ENCODE data around the gene ANKK1. TPM values are rescaled to one million over a fixed set of nuclear protein-coding genes. Genes with fewer than 3 reads are reported as not detected.
A peak's percentile ranks its signal among the peaks of the same experiment; 100 is the strongest.

The ANKK1 gene
- total and polyA plus RNA-seq, 2 of the 8 experiments (the other 6 are each of a cell fraction or from before 2014, with no cell fraction given), result 0.11 TPM; not detected in 1

DNA sequence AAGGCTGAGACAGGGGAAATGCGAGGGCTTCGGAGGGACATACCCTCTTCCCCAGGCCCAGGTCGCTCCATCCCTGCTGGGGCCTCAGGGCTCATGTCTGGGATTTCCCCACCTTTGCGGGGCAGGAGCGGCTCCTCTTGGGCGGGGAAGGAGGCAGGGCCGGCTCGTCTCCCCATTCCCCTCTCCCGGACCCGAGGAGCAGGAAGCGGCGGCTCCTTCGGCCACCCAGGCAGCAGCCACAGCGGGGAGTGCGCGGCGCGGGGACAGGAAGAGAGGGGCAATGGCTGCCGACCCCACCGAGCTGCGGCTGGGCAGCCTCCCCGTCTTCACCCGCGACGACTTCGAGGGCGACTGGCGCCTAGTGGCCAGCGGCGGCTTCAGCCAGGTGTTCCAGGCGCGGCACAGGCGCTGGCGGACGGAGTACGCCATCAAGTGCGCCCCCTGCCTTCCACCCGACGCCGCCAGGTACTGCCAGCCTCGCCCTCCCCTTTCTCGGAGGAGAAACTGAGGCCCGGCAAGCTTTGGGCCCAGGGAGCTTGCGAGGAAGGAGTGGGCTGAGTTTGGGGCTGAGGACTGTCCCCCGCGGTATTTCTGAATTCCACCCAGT, at the start of gene ANKK1 (continued):
- TF ChIP-seq EP300 (IDR thresholded peaks at IDR 0.05; ENCODE audit: borderline replicate concordance in 1 of 2, low read depth in 2 of 2, low read length in 2 of 2) (0 out of 3 replicates have a peak, but pooled peaks of 1 of the 2 experiments have one; percentile 50), RNF2 (IDR thresholded peaks at IDR 0.05; ENCODE audit: borderline replicate concordance, low read depth, low read length, missing control alignments, poor library complexity, severe bottlenecking) (no peak), YY1 (IDR thresholded peaks at IDR 0.05; ENCODE audit: low read depth, low read length) (peak; percentile 93), EGR1 (IDR thresholded peaks at IDR 0.05; ENCODE audit: borderline replicate concordance, low read depth, low read length) (no peak), ZNF274 (IDR thresholded peaks at IDR 0.05; ENCODE audit: borderline replicate concordance, extremely low read depth, low read length) (no peak), CHD1 (IDR thresholded peaks at IDR 0.05; ENCODE audit: low read depth, low read length) (no peak), TAF7 (optimal IDR thresholded peaks at IDR 0.05; ENCODE audit: borderline replicate concordance, low read depth, low read length) (peak; percentile 49), BCL11A (IDR thresholded peaks at IDR 0.05; ENCODE audit: low read depth in 2 of 2, low read length in 2 of 2) (no peak), PHF8 (conservative IDR thresholded peaks at IDR 0.05; ENCODE audit: low read depth, low read length) (peak; percentile 73), KDM5A (IDR thresholded peaks at IDR 0.05; ENCODE audit: low read length) (no peak), CBX8 (IDR thresholded peaks at IDR 0.05; ENCODE audit: borderline replicate concordance, low read depth, low read length) (no peak), NRF1 (IDR thresholded peaks at IDR 0.05; ENCODE audit: low read depth, low read length) (no peak), RFX5 (IDR thresholded peaks at IDR 0.05; ENCODE audit: borderline replicate concordance, low read depth, low read length) (no peak), MAFK (IDR thresholded peaks at IDR 0.05; ENCODE audit: low read depth, low read length) (no peak), SIX5 (IDR thresholded peaks at IDR 0.05; ENCODE audit: low read depth, low read length) (no peak), POLR2AphosphoS5 (IDR thresholded peaks at IDR 0.05; ENCODE audit: low read depth, low read length) (peak; percentile 82; the same call in 1 of the 2 replicates), SP1 (IDR thresholded peaks at IDR 0.05; ENCODE audit: low read depth, low read length) (no peak), TCF12 (IDR thresholded peaks at IDR 0.05; ENCODE audit: low read depth, low read length) (peak; percentile 62; the same call in 1 of the 2 replicates)
- TF ChIP-seq, protein P1, sequence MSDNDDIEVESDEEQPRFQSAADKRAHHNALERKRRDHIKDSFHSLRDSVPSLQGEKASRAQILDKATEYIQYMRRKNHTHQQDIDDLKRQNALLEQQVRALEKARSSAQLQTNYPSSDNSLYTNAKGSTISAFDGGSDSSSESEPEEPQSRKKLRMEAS (IDR thresholded peaks at IDR 0.05), result peak; percentile 95
- TF ChIP-seq, protein P2, sequence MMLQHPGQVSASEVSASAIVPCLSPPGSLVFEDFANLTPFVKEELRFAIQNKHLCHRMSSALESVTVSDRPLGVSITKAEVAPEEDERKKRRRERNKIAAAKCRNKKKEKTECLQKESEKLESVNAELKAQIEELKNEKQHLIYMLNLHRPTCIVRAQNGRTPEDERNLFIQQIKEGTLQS (IDR thresholded peaks at IDR 0.05; ENCODE audit: insufficient read depth, low read depth, low read length), result no peak
